Esophagus muscularis mucosa (tissue), 3 donors: Measurements from ENCODE around the gene ANKRD35.

Experiments used
- POLR2A ChIP-seq: fragments of 450-650 bp; IDR thresholded peaks from one replicate; pipeline ENCODE4 v1.6.1; 2017; ENCODE audit warnings: antibody characterized with exemption, moderate library complexity, mild to moderate bottlenecking, low read depth
- POLR2AphosphoS5 ChIP-seq, 2 donors: sonication (generic); formaldehyde crosslinking; IDR thresholded peaks; one replicate each; pipeline ENCODE4 v1.6.1; 2017; ENCODE audit warnings: antibody characterized with exemption in 2 of 2
- TF ChIP-seq, protein P1 (sequence below), 3 experiments: fragments of 200-600 bp in 2 of 3; fragments of 450-650 bp in 1 of 3; sonication (generic) in 2 of 3; IDR thresholded peaks; one replicate each; pipeline ENCODE4 v1.5.1; 2017 to 2019; ENCODE audit warnings: antibody characterized with exemption in 3 of 3, mild to moderate bottlenecking in 2 of 3, moderate library complexity in 1 of 3

DNA sequence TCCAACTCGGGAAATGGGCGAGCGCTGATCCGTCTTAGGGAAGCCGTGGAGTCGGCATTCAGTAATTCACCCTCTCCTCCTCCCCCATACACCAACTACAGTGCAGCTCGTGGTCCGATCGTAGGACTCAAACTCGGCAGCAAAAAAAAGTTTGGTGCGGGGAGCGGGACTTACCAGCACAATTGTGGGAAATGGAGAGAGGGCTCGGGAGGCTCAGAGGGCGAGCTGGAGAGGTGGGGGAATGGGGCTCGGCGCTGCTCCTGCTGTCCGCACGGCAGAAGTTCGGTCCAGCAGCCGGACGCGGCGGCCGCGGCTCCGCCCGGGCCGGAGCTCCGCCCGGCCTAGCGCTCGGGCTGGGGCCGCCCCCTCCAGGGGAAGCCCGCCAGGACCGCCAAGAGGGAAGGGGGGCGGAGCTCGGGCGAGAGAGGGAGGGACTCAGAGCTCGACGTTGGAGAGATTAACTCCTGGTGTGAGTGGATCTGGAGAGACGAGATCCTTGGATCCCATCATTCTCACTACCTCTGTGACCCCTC lies 26.1 kb downstream of the ANKRD35 start:
- TF ChIP-seq, protein P1, sequence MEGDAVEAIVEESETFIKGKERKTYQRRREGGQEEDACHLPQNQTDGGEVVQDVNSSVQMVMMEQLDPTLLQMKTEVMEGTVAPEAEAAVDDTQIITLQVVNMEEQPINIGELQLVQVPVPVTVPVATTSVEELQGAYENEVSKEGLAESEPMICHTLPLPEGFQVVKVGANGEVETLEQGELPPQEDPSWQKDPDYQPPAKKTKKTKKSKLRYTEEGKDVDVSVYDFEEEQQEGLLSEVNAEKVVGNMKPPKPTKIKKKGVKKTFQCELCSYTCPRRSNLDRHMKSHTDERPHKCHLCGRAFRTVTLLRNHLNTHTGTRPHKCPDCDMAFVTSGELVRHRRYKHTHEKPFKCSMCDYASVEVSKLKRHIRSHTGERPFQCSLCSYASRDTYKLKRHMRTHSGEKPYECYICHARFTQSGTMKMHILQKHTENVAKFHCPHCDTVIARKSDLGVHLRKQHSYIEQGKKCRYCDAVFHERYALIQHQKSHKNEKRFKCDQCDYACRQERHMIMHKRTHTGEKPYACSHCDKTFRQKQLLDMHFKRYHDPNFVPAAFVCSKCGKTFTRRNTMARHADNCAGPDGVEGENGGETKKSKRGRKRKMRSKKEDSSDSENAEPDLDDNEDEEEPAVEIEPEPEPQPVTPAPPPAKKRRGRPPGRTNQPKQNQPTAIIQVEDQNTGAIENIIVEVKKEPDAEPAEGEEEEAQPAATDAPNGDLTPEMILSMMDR (IDR thresholded peaks at IDR 0.05), result peak in 2 of 3 experiments; percentile 12 to 28
- TF ChIP-seq POLR2A, result peak; percentile 85
- peak; percentile 4 to 76 for TF ChIP-seq POLR2AphosphoS5 (IDR thresholded peaks at IDR 0.05)
